Astrocyte (in vitro differentiated cells and primary cell): Measurements from ENCODE around the gene DNAAF5. TPM values are rescaled to one million over a fixed set of nuclear protein-coding genes. Genes with fewer than 3 reads are reported as not detected.

Experiments used
- DNase-seq: peaks from one replicate; pipeline ENCODE4 v3.0.0-alpha.2; 2010; ENCODE audit warnings: low read depth
- FAIRE-seq: peaks from 2 replicates; lab custom pipeline; 2011; peaks lifted over from hg19 to GRCh38; lab: Jason Lieb, UNC
- H2AFZ ChIP-seq: 2 replicates; pipeline ENCODE4 v1.6.0; 2012; ENCODE audit warnings: low read depth, low read length, inconsistent platforms
- H3K27ac ChIP-seq: 2 replicates; pipeline ENCODE4 v1.5.1; 2011; ENCODE audit warnings: low read depth, low read length, inconsistent platforms
- H3K27me3 ChIP-seq: 2 replicates; pipeline ENCODE4 v1.6.0; 2011; ENCODE audit warnings: low read length, inconsistent platforms; ENCODE audit not compliant: insufficient read depth
- H3K36me3 ChIP-seq: 2 replicates; pipeline ENCODE4 v1.5.1; 2011; ENCODE audit warnings: low read length, inconsistent platforms; ENCODE audit not compliant: insufficient read depth
- H3K4me1 ChIP-seq: 2 replicates; pipeline ENCODE4 v1.5.1; 2011; ENCODE audit warnings: low read length, inconsistent platforms; ENCODE audit not compliant: insufficient read depth
- H3K4me2 ChIP-seq: 2 replicates; pipeline ENCODE4 v1.6.0; 2012; ENCODE audit warnings: low read length, inconsistent platforms
- H3K4me3 ChIP-seq: 2 replicates; pipeline ENCODE4 v1.5.1; 2011; ENCODE audit warnings: low read depth, mild to moderate bottlenecking, low read length, inconsistent platforms; ENCODE audit not compliant: insufficient read depth
- H3K79me2 ChIP-seq: 2 replicates; pipeline ENCODE4 v1.6.0; 2012; ENCODE audit warnings: mild to moderate bottlenecking, low read length, inconsistent platforms; ENCODE audit not compliant: insufficient read depth
- H3K9ac ChIP-seq: 2 replicates; pipeline ENCODE4 v1.6.0; 2012; ENCODE audit warnings: mild to moderate bottlenecking, low read length, inconsistent platforms
- H3K9me3 ChIP-seq: 2 replicates; pipeline ENCODE4 v1.5.1; 2012; ENCODE audit warnings: low read depth, mild to moderate bottlenecking, low read length, inconsistent platforms; ENCODE audit not compliant: insufficient read depth
- H4K20me1 ChIP-seq: 2 replicates; pipeline ENCODE4 v1.6.0; 2012; ENCODE audit warnings: low read length, inconsistent platforms; ENCODE audit not compliant: insufficient read depth
- H3K27ac Mint-ChIP-seq: one replicate; pipeline ENCODE4 v1.8.0; 2021; ENCODE audit warnings: mild to moderate bottlenecking, mixed read lengths; ENCODE audit not compliant: unreplicated experiment
- H3K27me3 Mint-ChIP-seq: one replicate; pipeline ENCODE4 v1.8.0; 2021; ENCODE audit warnings: low read depth, mixed read lengths; ENCODE audit not compliant: unreplicated experiment
- H3K36me3 Mint-ChIP-seq: one replicate; pipeline ENCODE4 v1.8.0; 2021; ENCODE audit warnings: low read depth, mixed read lengths; ENCODE audit not compliant: unreplicated experiment
- H3K4me1 Mint-ChIP-seq: one replicate; pipeline ENCODE4 v1.8.0; 2021; ENCODE audit warnings: low read depth, mixed read lengths; ENCODE audit not compliant: unreplicated experiment
- H3K4me3 Mint-ChIP-seq: one replicate; pipeline ENCODE4 v1.8.0; 2021; ENCODE audit warnings: mild to moderate bottlenecking, moderate library complexity, mixed read lengths; ENCODE audit not compliant: unreplicated experiment
- H3K9me3 Mint-ChIP-seq: one replicate; pipeline ENCODE4 v1.8.0; 2021; ENCODE audit warnings: mild to moderate bottlenecking, mixed read lengths; ENCODE audit not compliant: unreplicated experiment
- CTCF ChIP-seq: IDR thresholded peaks from 2 replicates; pipeline ENCODE4 v1.5.1; 2011; ENCODE audit warnings: low read depth, mild to moderate bottlenecking, inconsistent platforms, low read length, moderate library complexity; ENCODE audit not compliant: insufficient read depth
- EZH2 ChIP-seq: IDR thresholded peaks from 2 replicates; pipeline ENCODE4 v1.6.1; 2012; ENCODE audit warnings: mild to moderate bottlenecking, low read length, inconsistent platforms; ENCODE audit not compliant: insufficient read depth
- total RNA-seq: library from RNA; stranded (reverse); gene quantifications from 2 replicates; pipeline ENCODE4 v1.2.1, GENCODE V29; 2021

DNAAF5 gene
- total RNA-seq, 1 donor from 2014 or later = 24.5 TPM

GRCh38 chr7:816300-816750 lies 89.8 kb downstream of the DNAAF5 start:
- H3K27me3 Mint-ChIP-seq = no peaks in the 10 kb centered on the region
- no peak for FAIRE-seq
- peaks cover 39% of the 10 kb centered on the region for H3K4me1 Mint-ChIP-seq
- no peak for TF ChIP-seq EZH2
- TF ChIP-seq CTCF = no peak
- Histone ChIP-seq H3K79me2 (peaks cover 46% of the 10 kb centered on the region), H4K20me1 (peaks cover 43% of the 10 kb centered on the region), H3K4me3 (peak overlapping the region; percentile 76), H3K9ac (peak overlapping the region; percentile 94), H2AFZ (no peak overlapping the region), H3K9me3 (no peaks in the 10 kb centered on the region), H3K4me1 (peaks cover 23% of the 10 kb centered on the region), H3K27ac (no peak overlapping the region), H3K4me2 (peak overlapping the region; percentile 90), H3K36me3 (no peaks in the 10 kb centered on the region), H3K27me3 (no peaks in the 10 kb centered on the region)
- no peaks in the 10 kb centered on the region for H3K9me3 Mint-ChIP-seq
- peak; percentile 94 for DNase-seq
- peak overlapping the region; percentile 40 for H3K4me3 Mint-ChIP-seq
- H3K27ac Mint-ChIP-seq = no peak overlapping the region
- H3K36me3 Mint-ChIP-seq = peaks cover 2% of the 10 kb centered on the region

- Histone ChIP-seq H3K27ac (peak overlapping the region; percentile 69), H3K79me2 (peaks cover 53% of the 10 kb centered on the region), H3K9me3 (no peaks in the 10 kb centered on the region), H3K9ac (peak overlapping the region; percentile 94), H3K36me3 (no peaks in the 10 kb centered on the region), H3K27me3 (no peaks in the 10 kb centered on the region), H3K4me3 (peak overlapping the region; percentile 76), H3K4me1 (peaks cover 23% of the 10 kb centered on the region), H2AFZ (peak overlapping the region; percentile 36), H4K20me1 (peaks cover 50% of the 10 kb centered on the region), H3K4me2 (peak overlapping the region; percentile 99)
- TF ChIP-seq EZH2 (no peak), CTCF (no peak)
- no peak for FAIRE-seq
- Mint-ChIP-seq H3K27ac (peak overlapping the region; percentile 81), H3K36me3 (peaks cover 2% of the 10 kb centered on the region), H3K27me3 (no peaks in the 10 kb centered on the region), H3K4me1 (peaks cover 44% of the 10 kb centered on the region), H3K4me3 (peak overlapping the region; percentile 93), H3K9me3 (no peaks in the 10 kb centered on the region)
- peak; percentile 29 for DNase-seq
These were observed 90.5 kb downstream of the DNAAF5 start for GRCh38 chr7:816751-817671.
